Aorta (tissue), 5 donors: ENCODE results near the gene RASA3. TPM values are rescaled to one million over a fixed set of nuclear protein-coding genes. Genes with fewer than 3 reads are reported as not detected.
A peak's percentile ranks its signal among the peaks of the same experiment; 100 is the strongest.

ENCODE experiments used
- ATAC-seq: fragments of 200-7000 bp; cut with Tn5 transposase; one replicate; pipeline ENCODE4 v1.9.1; 2022; ENCODE audit warnings: moderate library complexity; ENCODE audit not compliant: low FRiP score
- DNase-seq, 2 donors: peaks; one replicate each; pipeline ENCODE4 v3.0.0-alpha.2; 2020
- H3K27ac ChIP-seq, 2 donors: one replicate each; pipeline ENCODE4 v1.5.1; 2013; ENCODE audit warnings: low read length in 2 of 2, mild to moderate bottlenecking in 2 of 2, moderate library complexity in 2 of 2, control low read depth in 1 of 2, inconsistent platforms in 1 of 2, low read depth in 1 of 2
- H3K27me3 ChIP-seq, 2 donors: one replicate each; pipeline ENCODE4 v1.6.1; 2013; ENCODE audit warnings: control low read depth in 1 of 2, low read length in 1 of 2, mild to moderate bottlenecking in 1 of 2, moderate library complexity in 1 of 2; ENCODE audit not compliant: insufficient read depth in 2 of 2, control insufficient read depth in 1 of 2
- H3K36me3 ChIP-seq, 2 donors: one replicate each; pipeline ENCODE4 v1.6.1; 2013; ENCODE audit warnings: control low read depth in 1 of 2, low read length in 1 of 2, mild to moderate bottlenecking in 1 of 2; ENCODE audit not compliant: insufficient read depth in 2 of 2, control insufficient read depth in 1 of 2
- H3K4me1 ChIP-seq, 2 donors: one replicate each; pipeline ENCODE4 v1.6.1; 2013; ENCODE audit warnings: low read length in 2 of 2, control low read depth in 1 of 2, mild to moderate bottlenecking in 1 of 2, moderate library complexity in 1 of 2; ENCODE audit not compliant: insufficient read depth in 2 of 2, control insufficient read depth in 1 of 2
- H3K4me3 ChIP-seq, 2 donors: one replicate each; pipeline ENCODE4 v1.5.1; 2013; ENCODE audit warnings: low read length in 2 of 2, control low read depth in 1 of 2, mild to moderate bottlenecking in 1 of 2
- H3K9me3 ChIP-seq: one replicate; pipeline ENCODE4 v1.6.1; 2013; ENCODE audit warnings: mild to moderate bottlenecking, low read length; ENCODE audit not compliant: control insufficient read depth
- WGBS, 2 donors: extraction: QIAGEN DNeasy Blood & Tissue Kit; methylation state at CpG; one replicate each; pipeline ENCODE4 v1.1.7; 2013; 5-methylcytosine and 5-hydroxymethylcytosine counted together
- intact Hi-C, 2 donors: fragments of 100-400 bp; cut with DNase I; formaldehyde crosslinking; loops; one replicate each; pipeline versions ENCODE4 v1.14.2 to v1.15.0; 2022
- polyA plus RNA-seq, 2 donors: library from polyadenylated mRNA; stranded (reverse); fragments of 200-250 nt; gene quantifications; one replicate each; pipeline ENCODE4 v1.2.3, GENCODE V29; 2013
- total RNA-seq, 2 donors: library from RNA; stranded (reverse); fragmentation: NEBNext Ultra II Directional; extraction: Animal tissue kit (Norgen Biotek cat#: 25700); gene quantifications; one replicate each; pipeline ENCODE4 v1.2.1, GENCODE V29; 2021
- donor health status: healthy with polysubstance abuse.
- donor health status: Bipolar disorder and iron deficiency.
- donor health status: DM: no; HTN: no; CAD: no.
- donor health status: DM: no; HTN: no; CAD: no.
- donor health status: DM: yes; HTN: yes; CAD: no.

RASA3 gene
- total and polyA plus RNA-seq, 4 donors = 8.1 to 42.3 (median 28.9) TPM

DNA sequence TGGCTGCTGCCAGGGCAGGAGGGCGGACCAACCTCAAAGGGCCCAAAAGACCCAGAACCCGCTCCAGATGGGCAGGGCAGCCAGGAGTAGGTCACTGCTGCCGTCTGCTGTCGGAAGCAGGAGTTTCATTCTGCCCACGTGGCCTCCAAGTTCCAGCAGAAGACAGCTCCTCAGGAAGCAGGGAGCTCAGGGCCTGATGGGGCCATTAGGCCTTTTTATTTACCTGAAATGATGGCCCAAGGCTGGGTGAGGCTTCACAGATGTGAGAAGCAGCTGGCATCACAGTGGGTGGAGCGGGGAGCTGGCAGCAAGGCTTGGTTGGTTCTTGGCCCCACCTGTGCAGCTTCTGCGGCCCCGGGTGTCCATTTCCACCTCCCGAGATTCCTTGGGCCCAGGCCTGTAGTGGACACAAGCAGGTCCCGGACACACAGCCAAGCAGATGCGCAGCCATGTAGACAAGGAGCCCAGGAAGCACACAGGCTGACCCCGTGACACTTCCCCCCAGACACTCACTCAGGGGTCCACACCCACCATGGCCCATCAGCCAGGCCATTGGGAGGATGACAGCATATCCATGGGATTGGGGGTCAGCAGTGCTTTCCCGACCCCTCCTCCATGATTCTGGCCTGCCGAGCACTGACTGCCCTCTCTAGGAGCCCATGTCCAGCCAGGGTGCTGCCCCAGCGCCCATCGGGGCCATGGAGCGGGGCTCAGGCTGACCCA lies 185.0 kb downstream of the RASA3 start:
- H3K27me3 ChIP-seq = no peaks in the 10 kb centered on the region
- no peaks in the 10 kb centered on the region for H3K4me1 ChIP-seq
- no peaks in the 10 kb centered on the region for H3K36me3 ChIP-seq
- H3K4me3 ChIP-seq = no peak overlapping the region
- WGBS, 2 donors = 62 to 64% methylated on average over 17 of the region's 17 CpGs
- no peak overlapping the region for H3K27ac ChIP-seq
- H3K9me3 ChIP-seq = no peaks in the 10 kb centered on the region
- ATAC-seq (peak; percentile 44), DNase-seq (peak; percentile 80 to 87)
- intact Hi-C loops = loop anchor here (1.0 to 2.0 kb wide), 2 partner anchors 130 to 131 kb away; no protein-coding TSS in a partner anchor

DNA sequence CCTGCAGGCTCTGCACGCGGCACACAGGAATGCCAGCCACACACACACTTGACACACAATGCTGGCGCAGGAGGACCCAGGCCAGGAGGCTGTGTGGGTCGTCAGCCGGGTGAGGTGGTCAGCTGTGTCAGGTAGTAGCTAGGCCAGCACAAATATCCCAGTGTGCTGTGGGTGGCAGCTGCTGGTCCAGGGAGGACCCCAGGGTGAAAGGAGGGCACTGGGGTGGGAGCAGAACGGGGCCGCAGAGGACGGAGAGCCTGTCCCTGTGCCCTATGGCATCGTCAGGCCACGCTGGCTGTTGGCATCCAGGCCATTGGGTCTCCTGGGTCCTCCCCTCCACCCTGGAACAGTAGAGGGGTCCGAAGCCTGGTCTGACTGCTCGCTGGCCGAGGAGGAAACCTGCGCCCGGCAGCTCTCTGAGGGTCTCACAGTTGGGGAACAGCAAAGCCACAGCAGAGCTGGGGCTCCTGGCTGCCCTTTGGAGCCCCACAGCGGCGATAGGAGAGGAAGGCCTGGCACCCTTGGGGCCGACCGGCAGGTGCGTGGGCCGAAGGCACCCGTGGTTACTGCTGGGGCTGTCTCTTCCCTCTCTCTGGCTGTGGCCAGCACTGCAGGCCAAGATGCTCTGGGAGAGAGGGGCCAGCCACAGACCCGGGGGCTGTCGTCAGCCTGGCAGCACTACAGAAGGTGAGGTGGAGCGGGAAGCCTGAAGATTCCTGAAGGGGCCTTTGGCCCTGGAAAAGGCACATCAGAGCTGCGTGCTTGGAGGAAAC lies 185.8 kb downstream of the RASA3 start:
- Histone ChIP-seq H3K4me3 (no peak overlapping the region), H3K9me3 (no peaks in the 10 kb centered on the region), H3K36me3 (no peaks in the 10 kb centered on the region), H3K27ac (no peak overlapping the region), H3K27me3 (no peaks in the 10 kb centered on the region), H3K4me1 (no peaks in the 10 kb centered on the region)
- intact Hi-C loops = loop anchor here (1.0 to 2.0 kb wide), 2 partner anchors 129 to 130 kb away; no protein-coding TSS in a partner anchor
- WGBS, 2 donors = 80 to 85% methylated on average over 26 of the region's 26 CpGs
- ATAC-seq (no peak), DNase-seq (peak; percentile 38 to 75)

DNA sequence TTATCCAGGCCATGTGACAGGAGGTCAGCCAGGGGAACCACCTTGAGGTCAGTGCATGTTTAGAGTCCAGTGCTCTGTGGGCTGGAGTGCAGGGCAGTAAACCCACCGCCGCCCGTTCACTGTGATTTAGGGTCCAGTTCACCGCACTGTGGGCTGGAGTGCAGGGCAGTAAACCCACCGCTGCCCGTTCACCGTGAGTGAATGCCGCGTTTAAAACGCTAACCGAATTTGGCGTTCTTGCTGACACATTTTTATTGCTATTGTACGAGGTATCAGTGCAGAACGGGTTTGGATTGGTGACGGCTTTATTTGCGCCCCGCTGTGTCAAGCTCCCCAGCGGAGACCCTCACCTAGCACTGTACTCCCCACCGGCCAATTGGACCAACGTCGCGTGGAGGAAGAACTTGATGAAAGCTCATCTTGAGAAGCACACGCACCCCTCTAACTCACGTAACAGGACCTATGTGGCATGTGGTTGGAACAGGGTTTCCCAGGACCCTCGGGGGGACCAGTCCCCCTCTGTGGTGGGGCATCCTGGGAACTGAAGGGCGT lies 186.5 kb downstream of the RASA3 start:
- Histone ChIP-seq H3K4me3 (no peak overlapping the region), H3K27me3 (no peaks in the 10 kb centered on the region), H3K36me3 (no peaks in the 10 kb centered on the region), H3K27ac (no peak overlapping the region), H3K9me3 (no peaks in the 10 kb centered on the region), H3K4me1 (no peaks in the 10 kb centered on the region)
- intact Hi-C loops = loop anchor here in 1 of 2 donors (2.0 kb wide), 1 partner anchor 129 kb away; no protein-coding TSS in a partner anchor
- WGBS, 2 donors = 95% methylated on average over 26 of the region's 26 CpGs
- peak; percentile 49 to 69 for DNase-seq
- ATAC-seq = no peak

DNA sequence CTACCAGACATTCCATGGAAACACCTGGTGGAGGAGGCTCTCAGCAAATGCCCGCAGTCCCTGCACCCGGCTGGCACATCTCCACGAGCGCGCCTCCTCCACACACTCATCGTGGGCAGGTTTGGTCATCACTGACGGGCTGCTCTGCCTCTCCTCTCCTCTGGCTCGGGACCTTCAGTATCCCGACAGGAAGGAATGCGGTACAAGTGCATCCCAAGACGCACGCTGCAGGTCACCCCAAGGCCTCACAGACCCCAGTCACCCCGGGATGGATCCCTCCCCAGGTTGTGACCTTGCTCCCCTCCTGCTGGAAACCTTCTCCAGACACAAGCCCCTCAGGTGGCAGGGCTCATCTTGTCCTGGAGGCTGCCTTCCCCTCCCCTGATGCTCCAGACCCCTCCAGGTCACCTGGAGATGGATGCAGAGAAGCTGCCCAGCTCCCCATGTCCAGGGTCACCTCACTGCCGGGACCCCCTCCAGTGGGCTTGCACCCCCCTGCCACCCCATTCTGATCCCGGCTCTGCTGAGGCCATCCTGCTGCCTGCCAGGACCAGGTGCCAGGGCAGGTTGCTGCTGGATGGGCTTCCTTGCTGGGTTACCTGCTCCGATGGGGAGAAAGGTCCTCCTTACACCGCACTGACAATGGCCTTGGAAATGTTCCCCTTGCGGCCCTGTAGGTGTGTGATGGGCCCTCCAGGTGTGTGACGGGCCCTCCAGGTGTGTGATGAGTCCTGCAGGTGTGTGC lies 188.4 kb downstream of the RASA3 start:
- no peaks in the 10 kb centered on the region for H3K4me1 ChIP-seq
- DNase-seq (peak; percentile 43 to 71), ATAC-seq (no peak)
- H3K36me3 ChIP-seq = no peaks in the 10 kb centered on the region
- no peaks in the 10 kb centered on the region for H3K27me3 ChIP-seq
- intact Hi-C loops = no loop called here
- 91 to 94% methylated on average over 16 to 19 of the region's 19 CpGs for WGBS, 2 donors
- no peak overlapping the region for H3K27ac ChIP-seq
- H3K9me3 ChIP-seq = no peaks in the 10 kb centered on the region
- no peak overlapping the region for H3K4me3 ChIP-seq

DNA sequence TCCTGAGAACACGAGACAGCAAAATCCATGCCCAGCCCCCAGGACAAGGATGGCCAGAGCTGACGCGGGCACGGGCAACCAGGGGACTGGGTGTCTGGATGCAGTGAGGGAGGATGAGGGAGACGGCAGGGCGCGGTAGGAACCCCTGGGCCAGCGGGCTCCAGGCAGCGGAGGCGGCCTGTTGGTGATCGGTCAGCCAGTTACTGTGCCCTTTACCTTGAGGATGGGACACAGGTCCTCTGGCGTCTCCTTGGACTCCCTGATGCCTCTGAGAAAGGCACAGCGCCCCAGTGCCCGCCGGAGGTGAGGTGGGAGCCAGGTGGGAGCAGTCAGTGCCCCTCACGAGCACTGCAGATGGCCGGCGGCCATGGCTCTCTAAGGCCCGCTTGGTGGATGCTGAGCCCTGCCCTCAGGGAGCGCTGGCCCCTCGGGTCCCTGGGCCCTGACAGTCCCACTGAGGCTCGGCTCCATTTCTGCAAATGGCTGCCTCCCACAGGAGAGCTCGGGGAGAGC lies 189.8 kb downstream of the RASA3 start:
- 95% methylated on average over 23 of the region's 23 CpGs for WGBS, 2 donors
- DNase-seq = peak in 1 of 2 donors; percentile 77

DNA sequence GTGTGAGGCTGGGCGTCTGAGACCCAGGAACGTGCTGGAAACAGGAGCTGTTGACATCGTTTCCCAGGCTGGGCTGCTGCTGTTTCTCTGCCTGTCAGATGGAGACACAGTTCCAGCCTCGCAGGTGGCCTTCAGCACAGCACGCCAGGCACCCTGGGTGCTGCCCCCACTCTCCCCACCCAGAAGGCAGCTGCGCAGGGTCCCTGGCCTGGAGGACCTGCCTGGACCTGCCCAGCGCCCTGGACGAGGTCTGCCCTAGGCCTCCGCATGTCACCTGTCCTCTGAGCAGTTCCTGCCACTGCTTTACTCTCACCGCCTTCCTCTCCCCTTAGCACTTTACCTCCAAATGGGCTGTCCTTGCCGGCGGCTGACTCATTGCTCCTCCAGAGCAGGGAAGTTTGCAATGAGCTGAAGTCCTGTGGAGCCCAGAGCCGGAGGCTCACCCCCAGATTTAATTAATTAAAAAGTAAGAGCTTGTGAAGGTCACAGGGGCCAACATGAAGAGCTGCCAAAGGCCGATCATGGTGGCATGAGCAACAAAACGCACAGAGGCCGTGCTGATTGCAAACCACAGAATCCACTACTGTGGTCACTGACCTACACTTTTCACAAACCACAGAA lies 190.7 kb downstream of the RASA3 start:
- H3K27me3 ChIP-seq = no peaks in the 10 kb centered on the region
- no peaks in the 10 kb centered on the region for H3K9me3 ChIP-seq
- no peak overlapping the region for H3K4me3 ChIP-seq
- no peak overlapping the region for H3K27ac ChIP-seq
- H3K36me3 ChIP-seq = no peaks in the 10 kb centered on the region
- 92 to 93% methylated on average over 16 of the region's 16 CpGs for WGBS, 2 donors
- ATAC-seq (no peak), DNase-seq (peak in 1 of 2 donors; percentile 63)
- no peaks in the 10 kb centered on the region for H3K4me1 ChIP-seq
- intact Hi-C loops = no loop called here

More for the DNA sequence above, 189.8 kb downstream of the RASA3 start:
- intact Hi-C loops = no loop called here
- H3K4me1 ChIP-seq = no peaks in the 10 kb centered on the region
- H3K9me3 ChIP-seq = no peaks in the 10 kb centered on the region
- no peak overlapping the region for H3K27ac ChIP-seq
- ATAC-seq = no peak
- H3K27me3 ChIP-seq = no peaks in the 10 kb centered on the region
- no peaks in the 10 kb centered on the region for H3K36me3 ChIP-seq
- H3K4me3 ChIP-seq = no peak overlapping the region

DNA sequence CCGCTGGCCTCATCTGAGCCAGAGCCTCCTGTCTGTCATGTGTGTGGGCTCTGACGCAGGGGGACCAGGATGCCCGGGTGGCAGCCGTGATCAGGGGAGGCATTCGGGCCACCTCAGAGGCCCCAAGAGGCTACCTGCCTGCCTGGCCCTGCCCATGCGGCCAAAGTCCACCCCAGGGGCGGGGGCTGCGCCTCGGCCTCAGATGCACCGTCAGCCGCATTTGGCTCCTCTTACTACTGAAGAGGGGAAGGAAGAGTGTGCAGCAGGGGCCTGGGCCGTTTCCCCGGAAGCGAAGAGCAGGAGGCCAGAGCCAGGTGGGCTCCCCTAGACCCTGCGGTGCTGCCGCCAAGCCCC lies 192.5 kb downstream of the RASA3 start:
- intact Hi-C loops = loop anchor here in 1 of 2 donors (5.0 kb wide), 1 partner anchor 78 kb away; the partner anchor contains the start of gene GAS6
- DNase-seq (peak in 1 of 2 donors; percentile 68), ATAC-seq (no peak)
- Histone ChIP-seq H3K27me3 (no peaks in the 10 kb centered on the region), H3K36me3 (no peaks in the 10 kb centered on the region), H3K4me1 (no peaks in the 10 kb centered on the region), H3K9me3 (no peaks in the 10 kb centered on the region), H3K4me3 (no peak overlapping the region), H3K27ac (no peak overlapping the region)
- 91 to 92% methylated on average over 16 of the region's 16 CpGs for WGBS, 2 donors
